ENCODE measurements around the gene TMC1. TPM values are rescaled to one million over a fixed set of nuclear protein-coding genes. Genes with fewer than 3 reads are reported as not detected.

Gene TMC1
- total and polyA plus RNA-seq, 2 experiments from 2014 or later: not detected

- Histone ChIP-seq H3K4me1 (ENCODE audit: low read depth) (no peaks in the 10 kb centered on the region), H3K36me3 (no peaks in the 10 kb centered on the region), H3K9me3 (ENCODE audit: low read depth) (no peaks in the 10 kb centered on the region), H3K27ac (no peak overlapping the region), H3K27me3 (no peaks in the 10 kb centered on the region), H3K4me3 (no peak overlapping the region)
- DNase-seq (ENCODE audit: low read depth in 1 of 2, low spot score in 1 of 2): no peak
- no peak for TF ChIP-seq CTCF (IDR thresholded peaks at IDR 0.05; ENCODE audit: low read depth, low read length)
Observed at GRCh38 chr9:72691671-72692070, 170.3 kb downstream of the TMC1 start.

GRCh38 chr9:72695365-72695764 lies 174.0 kb downstream of the TMC1 start:
- no peak overlapping the region for H3K27ac ChIP-seq
- H3K4me3 ChIP-seq: no peak overlapping the region
- no peaks in the 10 kb centered on the region for H3K36me3 ChIP-seq
- no peak for DNase-seq (ENCODE audit: low read depth in 1 of 2, low spot score in 1 of 2)
- H3K9me3 ChIP-seq (ENCODE audit: low read depth): no peaks in the 10 kb centered on the region
- H3K27me3 ChIP-seq: no peaks in the 10 kb centered on the region
- H3K4me1 ChIP-seq (ENCODE audit: low read depth): no peaks in the 10 kb centered on the region
- no peak for TF ChIP-seq CTCF (IDR thresholded peaks at IDR 0.05; ENCODE audit: low read depth, low read length)

GRCh38 chr9:72696511-72696910 lies 175.1 kb downstream of the TMC1 start:
- H3K27ac ChIP-seq: no peak overlapping the region
- no peak for TF ChIP-seq CTCF (IDR thresholded peaks at IDR 0.05; ENCODE audit: low read depth, low read length)

DNA sequence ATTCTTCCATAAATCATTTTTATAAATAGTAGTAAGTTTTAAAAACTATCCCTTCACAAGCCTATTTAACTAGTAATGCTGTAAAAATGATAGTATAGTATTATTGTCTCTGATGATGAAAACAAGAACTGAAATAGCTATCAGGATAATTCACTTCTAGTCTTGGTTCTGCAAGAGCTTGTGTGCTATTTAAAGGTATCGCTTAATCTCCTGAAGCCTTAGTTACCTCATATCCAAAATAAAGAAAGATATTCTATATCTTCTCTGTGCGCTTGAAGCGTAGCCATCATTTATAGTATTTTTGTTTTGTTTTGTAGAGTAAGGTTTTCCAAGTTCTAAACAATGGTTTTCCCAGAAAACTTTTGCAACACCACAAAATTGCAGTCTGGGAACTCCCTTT lies 180.1 kb downstream of the TMC1 start:
- peaks cover 8% of the 10 kb centered on the region for H3K27me3 ChIP-seq
- H3K36me3 ChIP-seq: no peaks in the 10 kb centered on the region
- no peaks in the 10 kb centered on the region for H3K9me3 ChIP-seq (ENCODE audit: low read depth)
- DNase-seq (ENCODE audit: low read depth in 1 of 2, low spot score in 1 of 2): no peak
- no peak for TF ChIP-seq CTCF (IDR thresholded peaks at IDR 0.05; ENCODE audit: low read depth, low read length)
- no peak overlapping the region for H3K4me3 ChIP-seq
- H3K4me1 ChIP-seq (ENCODE audit: low read depth): no peaks in the 10 kb centered on the region
- no peak overlapping the region for H3K27ac ChIP-seq

More at GRCh38 chr9:72696511-72696910, 175.1 kb downstream of the TMC1 start:
- no peaks in the 10 kb centered on the region for H3K27me3 ChIP-seq
- H3K9me3 ChIP-seq (ENCODE audit: low read depth): no peaks in the 10 kb centered on the region
- no peak overlapping the region for H3K4me3 ChIP-seq
- no peak for DNase-seq (ENCODE audit: low read depth in 1 of 2, low spot score in 1 of 2)
- no peaks in the 10 kb centered on the region for H3K4me1 ChIP-seq (ENCODE audit: low read depth)
- H3K36me3 ChIP-seq: no peaks in the 10 kb centered on the region

DNA sequence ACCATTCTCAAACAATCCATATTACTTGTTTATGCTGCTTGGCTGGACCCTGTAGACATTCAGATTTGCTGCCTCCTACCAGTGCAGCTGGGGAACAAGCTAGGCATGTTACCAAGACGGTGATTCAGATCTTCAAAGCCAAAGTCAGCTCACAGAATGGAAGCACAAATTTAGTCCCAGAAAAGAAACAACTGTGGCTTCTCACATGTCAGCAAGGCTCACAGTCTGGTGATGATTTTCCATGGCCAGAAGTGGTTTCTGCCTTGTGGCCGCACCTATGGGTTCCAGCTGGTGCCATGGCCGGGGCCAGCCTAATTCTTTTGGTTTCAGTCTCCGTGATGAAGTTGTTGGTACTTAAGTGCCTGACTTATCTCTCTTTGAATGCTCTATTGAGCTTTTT lies 182.2 kb downstream of the TMC1 start:
- DNase-seq (ENCODE audit: low read depth in 1 of 2, low spot score in 1 of 2): peak in 1 of 2 donors; percentile 2
- no peak for TF ChIP-seq CTCF (IDR thresholded peaks at IDR 0.05; ENCODE audit: low read depth, low read length)
- no peaks in the 10 kb centered on the region for H3K4me1 ChIP-seq (ENCODE audit: low read depth)
- H3K4me3 ChIP-seq: no peak overlapping the region
- H3K9me3 ChIP-seq (ENCODE audit: low read depth): no peaks in the 10 kb centered on the region
- H3K27ac ChIP-seq: no peak overlapping the region
- H3K27me3 ChIP-seq: peaks cover 8% of the 10 kb centered on the region
- no peaks in the 10 kb centered on the region for H3K36me3 ChIP-seq

All from cardiac muscle cell (in vitro differentiated cells and primary cell).